GM12878 (cell line): Measurements from ENCODE around the gene KRTAP22-2. TPM values are rescaled to one million over a fixed set of nuclear protein-coding genes. Genes with fewer than 3 reads are reported as not detected.

Experiments used
- ATAC-seq: fragments of 200-7000 bp; cut with Tn5 transposase; 3 replicates; pipeline ENCODE4 v1.9.1; 2020; ENCODE audit warnings: mild to moderate bottlenecking, moderate library complexity
- BruUV-seq: library from RNA; stranded (reverse); fragments of 400-500 nt; replicated peaks from 2 replicates; lab custom pipeline; 2021; lab: Mats Ljungman, UMichigan
- CTCF ChIA-PET: fragments of 300-600 bp; sonication (Branson Sonifier 250); formaldehyde crosslinking; extraction: SDS; loops from one replicate; lab custom pipeline; 2021; ENCODE audit warnings: inconsistent platforms; lab: Yijun Ruan, JAX
- POLR2A ChIA-PET: fragments of 350-600 bp; formaldehyde crosslinking; extraction: SDS; loops from one replicate; lab custom pipeline; 2021; ENCODE audit warnings: inconsistent platforms; lab: Charles Lee
- RAD21 ChIA-PET: fragments of 300-600 bp; sonication (Branson Sonifier 250); formaldehyde crosslinking; loops from one replicate; lab custom pipeline; 2023; ENCODE audit warnings: antibody characterized with exemption; ENCODE audit not compliant: unreplicated experiment; lab: Charles Lee
- SMC1A ChIA-PET: fragments of 300-600 bp; sonication (Branson Sonifier 250); formaldehyde crosslinking; loops from one replicate; lab custom pipeline; 2023; ENCODE audit not compliant: unreplicated experiment, uncharacterized antibody; lab: Charles Lee
- DNase-seq: peaks from one replicate; pipeline ENCODE4 v3.0.0-alpha.2; 2011; ENCODE audit warnings: low read depth, low spot score
- FAIRE-seq: peaks from 3 replicates; lab custom pipeline; 2011; peaks lifted over from hg19 to GRCh38; lab: Jason Lieb, UNC
- H2AFZ ChIP-seq: 2 replicates; pipeline ENCODE4 v1.6.0; 2011; ENCODE audit warnings: low read depth, low read length, control low read depth; ENCODE audit not compliant: control insufficient read depth
- H3K27ac ChIP-seq: 2 replicates; pipeline ENCODE4 v1.5.1; 2011; ENCODE audit warnings: control low read depth; ENCODE audit not compliant: control insufficient read depth, insufficient read depth
- H3K27me3 ChIP-seq, 2 experiments: replicated peaks in 1 of 2; 2 replicates each; pipeline versions ENCODE4 v1.6.0 to v1.6.1; 2011; ENCODE audit warnings: low read length in 1 of 2; ENCODE audit not compliant: control insufficient read depth in 2 of 2, insufficient read depth in 2 of 2
- H3K36me3 ChIP-seq, 2 experiments: 2 replicates each; pipeline ENCODE4 v1.5.1; 2011; ENCODE audit warnings: low read length in 1 of 2; ENCODE audit not compliant: control insufficient read depth in 2 of 2, insufficient read depth in 2 of 2
- H3K4me1 ChIP-seq: 2 replicates; pipeline ENCODE4 v1.6.1; 2011; ENCODE audit warnings: mild to moderate bottlenecking, low read length, moderate library complexity, mixed read lengths; ENCODE audit not compliant: control insufficient read depth, insufficient read depth
- H3K4me2 ChIP-seq: 2 replicates; pipeline ENCODE4 v1.6.0; 2011; ENCODE audit warnings: control low read depth; ENCODE audit not compliant: control insufficient read depth, insufficient read depth
- H3K4me3 ChIP-seq: fragments of 200-600 bp; sonication (generic); 2 replicates; pipeline ENCODE4 v1.5.1; 2016
- H3K79me2 ChIP-seq: 2 replicates; pipeline ENCODE4 v1.6.0; 2011; ENCODE audit warnings: low read length; ENCODE audit not compliant: control insufficient read depth, insufficient read depth
- H3K9ac ChIP-seq: 2 replicates; pipeline ENCODE4 v1.8.0; 2011; ENCODE audit warnings: low read length, control low read depth, mixed read lengths; ENCODE audit not compliant: control insufficient read depth, insufficient read depth
- H3K9me3 ChIP-seq: replicated peaks from 3 replicates; pipeline ENCODE4 v1.5.1; 2011; ENCODE audit warnings: mild to moderate bottlenecking, low read length; ENCODE audit not compliant: control insufficient read depth, insufficient read depth
- H4K20me1 ChIP-seq: 2 replicates; pipeline ENCODE4 v1.6.0; 2011; ENCODE audit not compliant: control insufficient read depth, insufficient read depth
- IKZF2 ChIP-seq, 2 experiments: fragments of 450-650 bp; IDR thresholded peaks; 2 replicates each; pipeline ENCODE4 v1.6.1; 2017; ENCODE audit warnings: mild to moderate bottlenecking in 2 of 2, moderate library complexity in 2 of 2
- JUNB ChIP-seq: IDR thresholded peaks from 2 replicates; pipeline ENCODE4 v1.6.1; 2016; ENCODE audit warnings: antibody characterized with exemption, mild to moderate bottlenecking
- ZNF24 ChIP-seq: fragments of 450-650 bp; IDR thresholded peaks from 2 replicates; pipeline ENCODE4 v1.6.1; 2017; ENCODE audit warnings: antibody characterized with exemption, mild to moderate bottlenecking
- WGBS: methylation state at CpG from one replicate; pipeline ENCODE4 v1.1.6; 2016; ENCODE audit warnings: low lambda C conversion rate; ENCODE audit not compliant: insufficient replicate concordance, insufficient coverage; ENCODE audit errors: missing lambda C conversion rate; 5-methylcytosine and 5-hydroxymethylcytosine counted together
- in situ Hi-C: fragments of 300-500 bp; cut with MboI; formaldehyde crosslinking; loops from 9 replicates; pipeline ENCODE4 v1.14.3; 2018; ENCODE audit warnings: mixed read lengths
- intact Hi-C: fragments of 100-400 bp; cut with micrococcal nuclease; formaldehyde crosslinking; loops from one replicate; pipeline ENCODE4 v1.14.2; 2022; ENCODE audit not compliant: unreplicated experiment
- polyA plus RNA-seq, 11 experiments: library from polyadenylated mRNA; depleted of rRNA in 4 of 11; unstranded in 6 of 11; stranded (reverse) in 5 of 11; fragments of >200 nt; fragmentation: Nextera tagmentation in 4 of 11; fragmentation: Illumina TruSeq in 1 of 11; extraction: Ambion mirVana in 4 of 11; extraction: Trizol in 1 of 11; gene quantifications; 1 replicate in 1 of 11; 2 replicates in 10 of 11; pipeline versions ENCODE4 v1.2.1 to v1.2.3, GENCODE V29; 2011 to 2016; ENCODE audit warnings: inconsistent platforms in 2 of 11, missing spikeins in 2 of 11, low read depth in 1 of 11
- total RNA-seq, 4 experiments: library from RNA; depleted of rRNA in 3 of 4; stranded (reverse); fragments of >200 nt in 3 of 4; fragmentation: Illumina TruSeq in 1 of 4; extraction: Trizol in 1 of 4; gene quantifications; 2 replicates each; pipeline versions ENCODE4 v1.2.1 to v1.2.3, GENCODE V29; 2013 to 2021
- TF ChIP-seq, protein P1 (sequence below): fragments of 450-650 bp; IDR thresholded peaks from 2 replicates; pipeline ENCODE4 v1.6.1; 2016; ENCODE audit warnings: mild to moderate bottlenecking, moderate library complexity, borderline replicate concordance
- TF ChIP-seq, protein P2 (sequence below): fragments of 450-650 bp; IDR thresholded peaks from 2 replicates; pipeline ENCODE4 v1.6.1; 2017; ENCODE audit warnings: mild to moderate bottlenecking, low read depth, inconsistent platforms; ENCODE audit not compliant: poor library complexity, severe bottlenecking
- TF ChIP-seq, protein P3 (sequence below): fragments of 450-650 bp; IDR thresholded peaks from 2 replicates; pipeline ENCODE4 v1.6.1; 2018; ENCODE audit warnings: borderline replicate concordance, mild to moderate bottlenecking; ENCODE audit not compliant: partially characterized antibody

KRTAP22-2 gene
- total and polyA plus RNA-seq, 10 of the 15 experiments (the other 5 are each of a cell fraction or from before 2014, with no cell fraction given) = not detected

DNA sequence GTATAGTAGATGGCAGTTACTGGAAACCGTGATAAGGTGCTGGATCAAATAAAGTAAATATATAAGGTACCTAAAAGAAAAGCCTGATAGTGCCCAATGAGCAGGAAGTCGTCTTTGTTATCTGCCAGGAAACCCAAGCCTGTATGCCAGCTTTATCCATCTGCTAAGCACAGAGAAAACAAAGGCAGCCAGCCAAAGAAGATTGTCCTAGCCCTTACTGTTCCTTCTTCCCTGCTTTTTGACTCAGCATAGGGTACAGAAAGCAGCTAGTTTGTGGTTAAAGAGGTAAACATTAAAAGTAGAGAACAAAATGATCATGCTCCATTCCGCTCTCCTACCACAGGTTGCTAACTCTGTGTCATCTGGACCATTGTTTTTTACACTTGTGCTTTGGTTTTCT lies 10.1 kb downstream of the KRTAP22-2 start (continued):
- TF ChIP-seq, protein P1, sequence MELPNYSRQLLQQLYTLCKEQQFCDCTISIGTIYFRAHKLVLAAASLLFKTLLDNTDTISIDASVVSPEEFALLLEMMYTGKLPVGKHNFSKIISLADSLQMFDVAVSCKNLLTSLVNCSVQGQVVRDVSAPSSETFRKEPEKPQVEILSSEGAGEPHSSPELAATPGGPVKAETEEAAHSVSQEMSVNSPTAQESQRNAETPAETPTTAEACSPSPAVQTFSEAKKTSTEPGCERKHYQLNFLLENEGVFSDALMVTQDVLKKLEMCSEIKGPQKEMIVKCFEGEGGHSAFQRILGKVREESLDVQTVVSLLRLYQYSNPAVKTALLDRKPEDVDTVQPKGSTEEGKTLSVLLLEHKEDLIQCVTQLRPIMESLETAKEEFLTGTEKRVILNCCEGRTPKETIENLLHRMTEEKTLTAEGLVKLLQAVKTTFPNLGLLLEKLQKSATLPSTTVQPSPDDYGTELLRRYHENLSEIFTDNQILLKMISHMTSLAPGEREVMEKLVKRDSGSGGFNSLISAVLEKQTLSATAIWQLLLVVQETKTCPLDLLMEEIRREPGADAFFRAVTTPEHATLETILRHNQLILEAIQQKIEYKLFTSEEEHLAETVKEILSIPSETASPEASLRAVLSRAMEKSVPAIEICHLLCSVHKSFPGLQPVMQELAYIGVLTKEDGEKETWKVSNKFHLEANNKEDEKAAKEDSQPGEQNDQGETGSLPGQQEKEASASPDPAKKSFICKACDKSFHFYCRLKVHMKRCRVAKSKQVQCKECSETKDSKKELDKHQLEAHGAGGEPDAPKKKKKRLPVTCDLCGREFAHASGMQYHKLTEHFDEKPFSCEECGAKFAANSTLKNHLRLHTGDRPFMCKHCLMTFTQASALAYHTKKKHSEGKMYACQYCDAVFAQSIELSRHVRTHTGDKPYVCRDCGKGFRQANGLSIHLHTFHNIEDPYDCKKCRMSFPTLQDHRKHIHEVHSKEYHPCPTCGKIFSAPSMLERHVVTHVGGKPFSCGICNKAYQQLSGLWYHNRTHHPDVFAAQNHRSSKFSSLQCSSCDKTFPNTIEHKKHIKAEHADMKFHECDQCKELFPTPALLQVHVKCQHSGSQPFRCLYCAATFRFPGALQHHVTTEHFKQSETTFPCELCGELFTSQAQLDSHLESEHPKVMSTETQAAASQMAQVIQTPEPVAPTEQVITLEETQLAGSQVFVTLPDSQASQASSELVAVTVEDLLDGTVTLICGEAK = no peak

DNA sequence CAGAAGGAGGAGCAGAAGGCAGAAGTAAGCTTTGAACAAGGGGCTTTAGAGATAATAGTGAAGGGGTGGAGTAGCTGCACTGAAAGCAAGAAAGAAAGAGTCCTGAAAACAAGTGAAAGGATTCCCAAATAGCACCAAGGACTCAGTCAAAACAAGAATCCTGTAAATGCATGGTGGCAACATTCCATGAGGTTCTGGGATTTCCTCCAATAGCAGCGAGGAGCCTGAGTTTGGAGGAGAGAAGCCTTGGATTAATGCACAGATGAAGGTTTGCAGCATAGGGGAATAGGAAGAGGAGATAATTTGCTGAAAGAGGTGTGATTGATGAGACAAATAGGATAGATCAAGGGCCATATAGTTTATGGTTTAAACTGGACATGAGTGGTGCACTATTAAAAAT lies 10.9 kb downstream of the KRTAP22-2 start:
- no peak overlapping the region for H2AFZ ChIP-seq
- 0% methylated on average over 1 of the region's 1 CpG for WGBS
- H3K27me3 ChIP-seq = no peaks in the 10 kb centered on the region
- intact Hi-C loops = no loop called here
- ChIA-PET POLR2A (no interaction called here), RAD21 (no interaction called here), CTCF (no interaction called here), SMC1A (no interaction called here)
- no peak overlapping the region for H3K4me3 ChIP-seq
- no peaks in the 10 kb centered on the region for H3K4me1 ChIP-seq
- TF ChIP-seq, protein P2, sequence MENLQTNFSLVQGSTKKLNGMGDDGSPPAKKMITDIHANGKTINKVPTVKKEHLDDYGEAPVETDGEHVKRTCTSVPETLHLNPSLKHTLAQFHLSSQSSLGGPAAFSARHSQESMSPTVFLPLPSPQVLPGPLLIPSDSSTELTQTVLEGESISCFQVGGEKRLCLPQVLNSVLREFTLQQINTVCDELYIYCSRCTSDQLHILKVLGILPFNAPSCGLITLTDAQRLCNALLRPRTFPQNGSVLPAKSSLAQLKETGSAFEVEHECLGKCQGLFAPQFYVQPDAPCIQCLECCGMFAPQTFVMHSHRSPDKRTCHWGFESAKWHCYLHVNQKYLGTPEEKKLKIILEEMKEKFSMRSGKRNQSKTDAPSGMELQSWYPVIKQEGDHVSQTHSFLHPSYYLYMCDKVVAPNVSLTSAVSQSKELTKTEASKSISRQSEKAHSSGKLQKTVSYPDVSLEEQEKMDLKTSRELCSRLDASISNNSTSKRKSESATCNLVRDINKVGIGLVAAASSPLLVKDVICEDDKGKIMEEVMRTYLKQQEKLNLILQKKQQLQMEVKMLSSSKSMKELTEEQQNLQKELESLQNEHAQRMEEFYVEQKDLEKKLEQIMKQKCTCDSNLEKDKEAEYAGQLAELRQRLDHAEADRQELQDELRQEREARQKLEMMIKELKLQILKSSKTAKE = no peak
- TF ChIP-seq ZNF24 = no peak
- TF ChIP-seq, protein P3, sequence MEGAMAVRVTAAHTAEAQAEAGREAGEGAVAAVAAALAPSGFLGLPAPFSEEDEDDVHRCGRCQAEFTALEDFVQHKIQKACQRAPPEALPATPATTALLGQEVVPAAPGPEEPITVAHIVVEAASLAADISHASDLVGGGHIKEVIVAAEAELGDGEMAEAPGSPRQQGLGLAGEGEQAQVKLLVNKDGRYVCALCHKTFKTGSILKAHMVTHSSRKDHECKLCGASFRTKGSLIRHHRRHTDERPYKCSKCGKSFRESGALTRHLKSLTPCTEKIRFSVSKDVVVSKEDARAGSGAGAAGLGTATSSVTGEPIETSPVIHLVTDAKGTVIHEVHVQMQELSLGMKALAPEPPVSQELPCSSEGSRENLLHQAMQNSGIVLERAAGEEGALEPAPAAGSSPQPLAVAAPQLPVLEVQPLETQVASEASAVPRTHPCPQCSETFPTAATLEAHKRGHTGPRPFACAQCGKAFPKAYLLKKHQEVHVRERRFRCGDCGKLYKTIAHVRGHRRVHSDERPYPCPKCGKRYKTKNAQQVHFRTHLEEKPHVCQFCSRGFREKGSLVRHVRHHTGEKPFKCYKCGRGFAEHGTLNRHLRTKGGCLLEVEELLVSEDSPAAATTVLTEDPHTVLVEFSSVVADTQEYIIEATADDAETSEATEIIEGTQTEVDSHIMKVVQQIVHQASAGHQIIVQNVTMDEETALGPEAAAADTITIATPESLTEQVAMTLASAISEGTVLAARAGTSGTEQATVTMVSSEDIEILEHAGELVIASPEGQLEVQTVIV = no peak
- no peak for TF ChIP-seq JUNB
- TF ChIP-seq, protein P1 = no peak
- TF ChIP-seq IKZF2 (IDR thresholded peaks at IDR 0.05) = no peak
- no peak overlapping the region for H3K27ac ChIP-seq
- no peaks in the 10 kb centered on the region for H3K36me3 ChIP-seq
- no peak overlapping the region for H3K9ac ChIP-seq
- no peak for DNase-seq
- ATAC-seq = no peak
- no peak overlapping the region for H3K4me2 ChIP-seq
- no peaks in the 10 kb centered on the region for H3K9me3 ChIP-seq
- FAIRE-seq = no peak
- H4K20me1 ChIP-seq = no peaks in the 10 kb centered on the region
- in situ Hi-C loops = no loop called here
- BruUV-seq = no TSS peak
- H3K79me2 ChIP-seq = no peaks in the 10 kb centered on the region
